HepG2 (cell line): ENCODE measurements around the gene TBC1D4. TPM values are rescaled to one million over a fixed set of nuclear protein-coding genes. Genes with fewer than 3 reads are reported as not detected.

ENCODE experiments used
- AKNA ChIP-seq: sonication (generic); formaldehyde crosslinking; IDR thresholded peaks from 2 replicates; pipeline ENCODE4 v1.4.0; 2020; ENCODE audit warnings: missing genetic modification reagents, borderline replicate concordance
- ATRX ChIP-seq: sonication (generic); formaldehyde crosslinking; IDR thresholded peaks from 2 replicates; pipeline ENCODE4 v1.4.0; 2020; ENCODE audit warnings: missing genetic modification reagents, borderline replicate concordance
- EP300 ChIP-seq, 3 experiments: sonication (generic) in 1 of 3; formaldehyde crosslinking in 1 of 3; IDR thresholded peaks; 2 replicates each; pipeline versions ENCODE4 v1.5.1 to v1.6.1; 2011 to 2020; ENCODE audit warnings: low read depth in 2 of 3, low read length in 2 of 3, borderline replicate concordance in 1 of 3, improper control_type of control experiment in 1 of 3, mild to moderate bottlenecking in 1 of 3, missing genetic modification reagents in 1 of 3, moderate library complexity in 1 of 3
- KLF15 ChIP-seq: sonication (generic); formaldehyde crosslinking; IDR thresholded peaks from 2 replicates; pipeline ENCODE4 v1.8.1; 2023; ENCODE audit warnings: borderline replicate concordance, mild to moderate bottlenecking, inconsistent platforms, missing genetic modification reagents, mixed read lengths
- KLF9 ChIP-seq: IDR thresholded peaks from 2 replicates; pipeline ENCODE4 v1.6.1; 2016; ENCODE audit warnings: low read depth
- KMT2A ChIP-seq: sonication (generic); formaldehyde crosslinking; IDR thresholded peaks from 2 replicates; pipeline ENCODE4 v1.4.0; 2020; ENCODE audit warnings: missing genetic modification reagents
- MED1 ChIP-seq: sonication (generic); formaldehyde crosslinking; IDR thresholded peaks from 2 replicates; pipeline ENCODE4 v1.4.0; 2020; ENCODE audit warnings: missing genetic modification reagents
- NFRKB ChIP-seq: fragments of 450-650 bp; IDR thresholded peaks from 2 replicates; pipeline ENCODE4 v1.6.1; 2017
- REXO4 ChIP-seq: sonication (generic); formaldehyde crosslinking; IDR thresholded peaks from 2 replicates; pipeline ENCODE4 v1.8.0; 2022; ENCODE audit warnings: missing genetic modification reagents, mild to moderate bottlenecking, borderline replicate concordance
- RFXAP ChIP-seq: sonication (generic); formaldehyde crosslinking; IDR thresholded peaks from 2 replicates; pipeline ENCODE4 v1.4.0; 2020; ENCODE audit warnings: missing genetic modification reagents, borderline replicate concordance
- SIX4 ChIP-seq: sonication (generic); formaldehyde crosslinking; IDR thresholded peaks from 2 replicates; pipeline ENCODE4 v1.4.0; 2020; ENCODE audit warnings: missing genetic modification reagents
- TCF12 ChIP-seq, 2 experiments: fragments of 450-650 bp in 1 of 2; sonication (generic) in 1 of 2; formaldehyde crosslinking in 1 of 2; IDR thresholded peaks; 2 replicates each; pipeline versions ENCODE4 v1.6.1 to v1.8.0; 2017 to 2022; ENCODE audit warnings: antibody characterized with exemption in 1 of 2, mild to moderate bottlenecking in 1 of 2, missing genetic modification reagents in 1 of 2, moderate library complexity in 1 of 2
- ZFYVE20 ChIP-seq: sonication (generic); formaldehyde crosslinking; IDR thresholded peaks from 2 replicates; pipeline ENCODE4 v1.8.0; 2023; ENCODE audit warnings: low read depth, mild to moderate bottlenecking, moderate library complexity, missing genetic modification reagents, borderline replicate concordance
- ZNF296 ChIP-seq: sonication (generic); formaldehyde crosslinking; conservative IDR thresholded peaks from 2 replicates; pipeline ENCODE4 v1.5.0; 2020; ENCODE audit warnings: mild to moderate bottlenecking, missing genetic modification reagents
- ZNF331 ChIP-seq: sonication (generic); formaldehyde crosslinking; IDR thresholded peaks from 2 replicates; pipeline ENCODE4 v1.4.0; 2020; ENCODE audit warnings: missing genetic modification reagents
- ZNF382 ChIP-seq: sonication (generic); formaldehyde crosslinking; IDR thresholded peaks from 2 replicates; pipeline ENCODE4 v1.5.0; 2020; ENCODE audit warnings: missing genetic modification reagents, mild to moderate bottlenecking, borderline replicate concordance
- ZSCAN20 ChIP-seq: sonication (generic); formaldehyde crosslinking; IDR thresholded peaks from 2 replicates; pipeline ENCODE4 v1.4.0; 2020; ENCODE audit warnings: missing genetic modification reagents, mild to moderate bottlenecking, borderline replicate concordance
- polyA plus RNA-seq, 8 experiments: library from polyadenylated mRNA; depleted of rRNA in 3 of 8; stranded (reverse) in 7 of 8; unstranded in 1 of 8; fragments of >200 nt; fragmentation: Illumina TruSeq in 4 of 8; extraction: Trizol in 4 of 8; gene quantifications; 2 replicates each; pipeline versions ENCODE4 v1.2.1 to v1.2.3, GENCODE V29; 2011 to 2016; ENCODE audit warnings: low read depth in 4 of 8, missing spikeins in 1 of 8, mixed read lengths in 1 of 8; ENCODE audit not compliant: insufficient read depth in 1 of 8
- total RNA-seq, 5 experiments: library from RNA; depleted of rRNA; stranded (reverse); fragments of >200 nt; fragmentation: Illumina TruSeq; extraction: Trizol; gene quantifications; 2 replicates each; pipeline ENCODE4 v1.2.3, GENCODE V29; 2016; ENCODE audit warnings: low read depth in 1 of 5
- TF ChIP-seq, protein P1 (sequence below): IDR thresholded peaks from 2 replicates; pipeline ENCODE4 v1.6.1; 2018; ENCODE audit warnings: missing genetic modification reagents, mild to moderate bottlenecking, missing compliant biosample characterization
- TF ChIP-seq, protein P2 (sequence below): sonication (generic); formaldehyde crosslinking; IDR thresholded peaks from 2 replicates; pipeline ENCODE4 v1.4.0; 2020; ENCODE audit warnings: missing genetic modification reagents

The TBC1D4 gene
- total and polyA plus RNA-seq, 2 of the 13 experiments (the other 11 are each of a cell fraction or from before 2014, with no cell fraction given): 35.9 to 64.4 TPM

DNA sequence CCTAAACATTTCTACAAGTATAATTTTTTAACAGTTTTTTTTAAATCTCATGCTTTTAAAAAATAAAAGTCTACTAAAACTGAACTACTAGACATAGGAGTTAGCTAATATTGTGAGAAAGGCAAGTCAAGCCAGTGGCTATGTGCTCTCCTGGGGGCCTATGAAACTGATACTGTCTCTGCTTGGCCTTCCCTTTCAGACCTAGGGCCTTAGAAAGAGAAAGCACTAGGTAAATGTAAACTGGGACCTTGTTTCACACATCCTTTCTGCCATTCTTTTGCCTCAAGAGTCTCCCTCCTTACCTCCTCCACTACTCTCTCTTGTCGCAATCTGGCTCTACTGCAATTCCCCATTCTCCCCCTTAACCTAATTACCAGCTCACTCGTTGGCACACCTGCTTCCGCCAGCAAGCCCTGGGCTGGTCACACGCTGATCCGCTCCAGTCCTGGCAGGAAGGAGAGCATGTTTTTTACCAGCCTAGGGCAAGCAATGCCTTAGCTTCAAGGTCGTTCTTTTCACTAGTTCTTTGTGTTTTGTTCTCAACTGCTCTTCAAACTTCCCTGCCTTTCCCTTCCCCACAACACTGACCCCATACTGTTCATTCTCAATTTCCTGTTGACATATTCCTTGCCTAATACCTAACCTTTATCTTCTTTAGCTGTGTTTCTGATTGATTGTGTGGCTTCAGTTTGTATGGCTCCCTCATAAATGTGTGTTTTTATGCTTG is 23.1 kb downstream of the TBC1D4 start (continued):
- TF ChIP-seq AKNA (CRISPR knock-in tag): no peak
- TF ChIP-seq NFRKB: no peak; the same call in 1 of the 2 replicates
- peak; percentile 77 for TF ChIP-seq KMT2A (CRISPR knock-in tag)
- TF ChIP-seq MED1 (CRISPR knock-in tag): peak; percentile 97
- TF ChIP-seq ZNF382 (CRISPR knock-in tag): no peak
- TF ChIP-seq ZFYVE20 (CRISPR knock-in tag): no peak
- no peak for TF ChIP-seq REXO4 (CRISPR knock-in tag)
- peak; percentile 73; the same call in 1 of the 2 replicates for TF ChIP-seq KLF9 (CRISPR knock-in tag)
- TF ChIP-seq KLF15 (CRISPR knock-in tag): no peak
- TF ChIP-seq, protein P1, sequence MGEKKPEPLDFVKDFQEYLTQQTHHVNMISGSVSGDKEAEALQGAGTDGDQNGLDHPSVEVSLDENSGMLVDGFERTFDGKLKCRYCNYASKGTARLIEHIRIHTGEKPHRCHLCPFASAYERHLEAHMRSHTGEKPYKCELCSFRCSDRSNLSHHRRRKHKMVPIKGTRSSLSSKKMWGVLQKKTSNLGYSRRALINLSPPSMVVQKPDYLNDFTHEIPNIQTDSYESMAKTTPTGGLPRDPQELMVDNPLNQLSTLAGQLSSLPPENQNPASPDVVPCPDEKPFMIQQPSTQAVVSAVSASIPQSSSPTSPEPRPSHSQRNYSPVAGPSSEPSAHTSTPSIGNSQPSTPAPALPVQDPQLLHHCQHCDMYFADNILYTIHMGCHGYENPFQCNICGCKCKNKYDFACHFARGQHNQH (CRISPR knock-in tag): peak; percentile 95
- no peak for TF ChIP-seq ZNF296 (CRISPR knock-in tag)
- TF ChIP-seq ZSCAN20 (CRISPR knock-in tag): no peak
- TF ChIP-seq, protein P2, sequence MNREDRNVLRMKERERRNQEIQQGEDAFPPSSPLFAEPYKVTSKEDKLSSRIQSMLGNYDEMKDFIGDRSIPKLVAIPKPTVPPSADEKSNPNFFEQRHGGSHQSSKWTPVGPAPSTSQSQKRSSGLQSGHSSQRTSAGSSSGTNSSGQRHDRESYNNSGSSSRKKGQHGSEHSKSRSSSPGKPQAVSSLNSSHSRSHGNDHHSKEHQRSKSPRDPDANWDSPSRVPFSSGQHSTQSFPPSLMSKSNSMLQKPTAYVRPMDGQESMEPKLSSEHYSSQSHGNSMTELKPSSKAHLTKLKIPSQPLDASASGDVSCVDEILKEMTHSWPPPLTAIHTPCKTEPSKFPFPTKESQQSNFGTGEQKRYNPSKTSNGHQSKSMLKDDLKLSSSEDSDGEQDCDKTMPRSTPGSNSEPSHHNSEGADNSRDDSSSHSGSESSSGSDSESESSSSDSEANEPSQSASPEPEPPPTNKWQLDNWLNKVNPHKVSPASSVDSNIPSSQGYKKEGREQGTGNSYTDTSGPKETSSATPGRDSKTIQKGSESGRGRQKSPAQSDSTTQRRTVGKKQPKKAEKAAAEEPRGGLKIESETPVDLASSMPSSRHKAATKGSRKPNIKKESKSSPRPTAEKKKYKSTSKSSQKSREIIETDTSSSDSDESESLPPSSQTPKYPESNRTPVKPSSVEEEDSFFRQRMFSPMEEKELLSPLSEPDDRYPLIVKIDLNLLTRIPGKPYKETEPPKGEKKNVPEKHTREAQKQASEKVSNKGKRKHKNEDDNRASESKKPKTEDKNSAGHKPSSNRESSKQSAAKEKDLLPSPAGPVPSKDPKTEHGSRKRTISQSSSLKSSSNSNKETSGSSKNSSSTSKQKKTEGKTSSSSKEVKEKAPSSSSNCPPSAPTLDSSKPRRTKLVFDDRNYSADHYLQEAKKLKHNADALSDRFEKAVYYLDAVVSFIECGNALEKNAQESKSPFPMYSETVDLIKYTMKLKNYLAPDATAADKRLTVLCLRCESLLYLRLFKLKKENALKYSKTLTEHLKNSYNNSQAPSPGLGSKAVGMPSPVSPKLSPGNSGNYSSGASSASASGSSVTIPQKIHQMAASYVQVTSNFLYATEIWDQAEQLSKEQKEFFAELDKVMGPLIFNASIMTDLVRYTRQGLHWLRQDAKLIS: peak; percentile 74; the same call in 1 of the 2 replicates
- TF ChIP-seq ATRX: no peak
- TF ChIP-seq EP300 (IDR thresholded peaks at IDR 0.05; ENCODE audit: low read depth in 2 of 2, low read length in 2 of 2): peak in 1 of 2 experiments; percentile 94; a peak in 2 of 4 replicates
- peak; percentile 92 for TF ChIP-seq EP300 (CRISPR knock-in tag; IDR thresholded peaks at IDR 0.05; ENCODE audit: borderline replicate concordance)
- peak; percentile 92 for TF ChIP-seq ZNF331 (CRISPR knock-in tag)
- TF ChIP-seq SIX4 (CRISPR knock-in tag): peak; percentile 77
- TF ChIP-seq TCF12 (IDR thresholded peaks at IDR 0.05): no peak
- TF ChIP-seq TCF12 (CRISPR knock-in tag; IDR thresholded peaks at IDR 0.05): 0 out of 2 replicates have a peak, but pooled peaks have one; percentile 83
- 0 out of 2 replicates have a peak, but pooled peaks have one; percentile 50 for TF ChIP-seq RFXAP
